Left hindlimb (tissue), 1 donor: Measurements from ENCODE around the gene UCMA.

Experiments used
- DNase-seq: peaks from one replicate; pipeline ENCODE4 v3.0.0-alpha.2; 2018

Gene UCMA

DNA sequence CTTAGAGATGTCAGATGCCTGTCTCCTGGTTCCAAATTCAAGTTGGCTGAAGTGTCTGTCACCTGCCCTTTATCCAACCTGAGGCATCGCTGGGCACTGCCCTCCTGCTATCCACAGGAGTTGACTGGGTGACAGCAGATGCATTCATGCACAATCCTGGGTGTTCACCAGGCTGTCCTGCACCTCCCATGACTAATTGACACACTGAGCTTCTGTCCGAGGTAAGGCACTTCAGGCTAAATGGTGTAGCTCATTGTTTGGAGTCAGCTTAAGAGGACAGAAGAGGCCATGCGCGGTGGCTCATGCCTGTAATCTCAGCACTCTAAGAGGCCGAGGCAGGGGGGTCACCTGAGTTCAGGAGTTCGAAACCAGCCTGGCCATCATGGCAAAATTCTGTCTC, 2.4 kb downstream of the UCMA start:
- no peak for DNase-seq

DNA sequence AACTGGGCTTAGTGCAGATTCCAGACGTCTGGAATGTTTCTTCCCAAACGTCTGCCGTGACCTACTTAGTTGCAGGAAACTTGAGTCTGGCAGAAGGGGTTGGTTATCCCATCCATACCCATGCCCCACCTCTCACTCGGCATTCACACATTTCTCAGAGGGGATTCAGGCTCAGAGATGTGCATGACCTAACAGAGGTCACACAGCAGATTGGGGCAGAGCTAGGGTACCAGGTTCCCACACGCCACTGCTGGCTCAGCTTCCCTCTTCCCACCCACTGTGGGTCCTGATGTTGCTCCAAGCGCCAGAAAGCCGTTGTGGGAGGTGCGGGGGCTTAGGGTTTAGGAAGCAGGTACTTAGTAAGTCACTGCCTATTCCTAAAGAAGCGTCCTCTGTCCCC, 3.0 kb downstream of the UCMA start:
- DNase-seq = no peak

DNA sequence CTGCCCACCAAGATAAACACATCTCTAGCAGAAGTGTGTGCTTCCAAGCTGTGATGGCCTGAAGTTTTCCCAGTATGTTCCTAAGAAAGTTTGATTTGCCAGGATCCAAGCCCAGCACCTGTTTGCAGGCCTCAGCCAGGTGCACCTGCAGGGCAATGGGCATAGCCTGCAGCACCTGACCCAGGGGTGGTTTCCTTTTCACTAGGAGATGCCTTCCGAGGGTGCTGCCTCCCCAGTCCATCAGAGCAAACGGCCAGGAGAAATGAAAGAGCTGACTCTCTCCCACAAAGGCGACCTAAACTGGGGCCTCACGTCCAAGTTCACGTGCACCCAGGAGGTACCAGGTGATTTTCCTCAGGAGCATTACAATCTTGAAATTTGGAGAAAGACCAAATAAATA, 7.1 kb downstream of the UCMA start:
- no peak for DNase-seq

DNA sequence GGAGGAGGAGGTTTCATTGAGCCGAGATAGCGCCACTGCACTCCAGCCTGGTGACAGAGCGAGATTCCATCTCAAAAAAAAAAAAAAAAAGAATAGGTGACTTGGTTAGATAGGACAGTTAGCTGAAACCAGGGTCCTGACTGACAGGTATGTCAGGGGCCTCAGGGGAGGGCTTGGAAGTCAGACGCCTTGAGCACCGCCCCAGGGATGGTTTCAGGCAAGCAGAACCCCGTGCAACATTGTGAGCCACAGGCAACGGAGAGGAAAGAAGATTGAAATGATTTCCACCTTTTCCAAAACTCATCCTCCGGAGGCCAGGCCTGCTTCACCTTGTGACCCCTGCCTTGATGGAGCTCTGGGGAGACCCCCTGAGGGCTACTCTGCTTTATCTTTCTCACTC, 8.6 kb downstream of the UCMA start:
- no peak for DNase-seq

DNA sequence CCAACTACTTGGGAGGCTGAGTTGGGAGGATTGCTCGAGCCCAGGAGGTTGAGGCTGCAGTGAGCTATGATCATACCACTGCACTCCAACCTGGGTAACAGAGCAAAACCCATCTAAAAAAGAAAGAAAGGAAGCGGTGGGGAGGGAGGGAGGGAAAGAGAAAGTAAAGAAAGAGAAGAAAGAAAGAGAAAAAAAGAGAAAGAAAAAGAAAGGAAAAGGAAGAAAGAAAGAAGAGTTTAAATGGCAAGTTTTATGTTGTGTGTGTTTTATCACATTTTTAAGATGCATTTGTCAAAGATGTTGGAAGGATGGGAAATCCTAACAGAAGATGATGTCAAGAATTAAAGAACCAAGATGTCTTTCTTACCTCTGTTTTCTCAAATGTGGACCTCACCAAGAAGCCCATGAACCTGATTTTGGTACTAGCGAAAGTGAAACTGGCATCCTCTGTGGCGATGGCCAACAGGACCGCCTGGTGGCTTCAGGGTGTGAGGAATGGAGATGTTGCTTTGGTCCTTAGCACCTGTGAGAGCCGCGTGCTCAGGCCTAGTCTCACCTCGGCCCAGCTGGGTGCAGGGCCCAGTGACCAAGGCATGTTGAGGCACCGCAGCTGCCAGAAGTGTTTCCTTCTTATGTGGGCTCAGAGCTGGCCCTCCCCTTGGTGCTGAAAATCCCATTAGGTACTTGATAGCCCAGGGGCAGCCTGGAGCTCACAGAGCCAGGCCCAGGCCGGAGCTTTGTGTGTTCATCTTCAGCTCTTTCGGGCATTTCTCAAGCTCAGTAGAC, 9.8 kb downstream of the UCMA start:
- no peak for DNase-seq

DNA sequence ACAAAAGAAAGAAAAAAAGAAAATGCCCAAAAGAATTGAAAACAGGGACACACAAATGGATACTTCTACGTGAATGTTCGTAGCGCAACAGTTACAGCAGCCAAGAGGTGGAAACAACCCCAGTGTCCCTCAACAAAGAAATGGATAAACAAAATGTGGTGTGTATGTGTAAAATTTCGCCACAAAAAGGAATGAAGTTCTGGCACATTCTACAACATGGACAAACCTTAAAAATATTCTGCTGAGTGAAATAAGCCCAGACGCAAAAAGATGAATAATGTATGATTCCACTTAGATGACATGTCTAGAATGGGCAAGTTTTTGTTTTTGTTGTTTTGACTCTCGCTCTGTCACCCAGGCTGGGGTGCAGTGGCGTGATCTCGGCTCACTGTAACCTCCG, 10.9 kb downstream of the UCMA start:
- DNase-seq = no peak

DNA sequence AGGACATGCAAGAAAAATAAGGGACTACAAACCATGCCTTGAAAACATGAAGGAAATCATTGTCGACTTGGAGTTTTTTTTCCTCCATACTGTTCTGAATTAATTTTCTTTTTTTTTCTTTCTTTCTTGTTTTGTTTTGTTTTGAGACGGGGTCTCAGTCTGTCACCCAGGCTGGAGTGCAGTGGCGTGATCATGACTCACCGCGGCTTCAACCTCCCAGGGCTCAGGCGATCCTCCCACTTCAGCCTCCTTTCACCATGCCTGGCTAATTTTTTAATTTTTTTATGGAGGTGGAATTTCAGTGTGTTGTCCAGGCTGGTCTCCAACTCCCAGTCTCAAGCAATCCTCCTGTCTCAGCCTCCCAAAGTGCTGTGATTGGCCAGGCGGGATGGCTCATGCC, 11.6 kb downstream of the UCMA start:
- DNase-seq = no peak

DNA sequence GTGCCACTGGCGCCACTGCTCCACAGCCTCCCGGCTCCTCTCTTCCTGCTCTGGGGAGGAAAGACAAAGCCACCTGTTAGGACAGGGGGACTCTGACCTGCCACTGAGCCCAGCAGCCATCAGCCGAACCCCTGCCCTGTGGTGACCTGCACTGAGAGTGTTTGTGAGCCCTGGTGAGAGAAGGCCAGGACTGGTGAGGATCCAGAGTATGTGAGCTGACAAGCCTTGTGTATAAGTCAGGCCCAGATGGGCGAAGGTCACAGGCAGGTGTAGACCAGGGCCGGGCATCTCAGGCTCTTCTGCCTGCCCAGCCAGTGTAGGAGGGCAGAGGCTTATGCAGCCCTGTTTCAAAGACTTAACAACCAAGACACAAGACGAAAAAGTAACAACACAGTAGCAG, 12.0 kb downstream of the UCMA start:
- DNase-seq = no peak

DNA sequence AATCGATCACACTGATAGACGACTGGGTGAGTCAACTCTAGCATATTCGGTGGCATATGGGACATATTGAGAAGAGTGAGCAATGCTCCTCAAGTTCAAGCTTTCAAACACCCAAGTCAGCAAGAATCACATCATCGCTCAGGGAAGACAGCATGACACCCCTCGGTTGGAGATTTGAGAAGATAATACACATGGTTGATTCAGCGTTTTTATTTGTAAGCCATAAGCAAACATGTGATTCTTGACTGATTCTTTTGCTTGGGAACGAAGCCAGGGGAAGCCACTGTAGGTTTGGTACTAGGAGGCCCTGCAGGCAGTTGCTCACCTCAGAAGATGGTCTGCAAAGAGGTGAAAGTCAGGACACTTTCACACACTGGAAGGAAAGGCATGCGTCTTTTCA, 12.6 kb downstream of the UCMA start:
- DNase-seq = no peak

DNA sequence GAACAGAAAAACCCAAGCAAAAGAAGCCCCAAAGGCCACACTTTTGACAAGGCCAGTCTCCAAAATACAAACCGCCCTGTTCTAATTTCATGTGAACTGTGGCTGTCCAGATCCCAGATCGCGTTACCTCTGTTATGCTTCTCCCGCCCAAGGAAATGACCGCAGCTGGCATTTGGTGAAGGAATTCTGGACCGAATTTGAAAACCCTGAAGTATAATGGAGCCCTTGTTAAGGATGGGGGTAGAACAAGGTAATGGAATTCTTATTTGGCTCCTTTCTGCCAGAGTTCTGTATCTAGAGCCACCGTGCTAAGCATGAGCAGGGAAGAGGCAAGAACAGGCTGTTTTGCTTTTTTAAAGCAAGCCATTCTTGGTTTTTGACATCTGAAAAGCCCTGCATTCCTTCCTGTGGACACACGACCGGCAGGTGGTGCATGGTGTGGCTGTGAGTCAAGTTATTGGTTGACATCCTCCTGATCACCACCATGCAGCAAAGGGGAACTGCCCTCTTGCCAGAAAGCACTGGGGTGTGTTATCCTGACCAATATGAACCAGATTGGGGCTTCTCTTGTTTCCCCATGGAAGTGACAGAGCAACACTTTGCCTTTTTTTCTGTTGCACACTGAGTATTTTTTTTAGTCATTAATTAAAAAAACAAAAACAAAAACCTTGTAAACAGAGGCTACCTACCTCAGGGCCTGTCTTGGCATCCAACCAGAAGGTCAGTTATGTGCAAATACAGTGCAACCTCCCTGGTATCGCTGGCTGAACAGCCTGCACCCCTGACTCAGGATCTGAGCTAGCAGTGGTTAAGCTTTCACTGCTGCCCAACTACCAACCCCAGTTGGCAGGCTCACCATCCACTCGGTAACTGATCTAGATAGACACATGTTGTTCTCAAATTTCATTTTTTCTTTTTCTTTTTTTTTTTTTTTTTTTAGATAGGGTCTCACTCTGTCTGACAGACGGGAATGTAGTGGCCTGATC, 14.2 kb downstream of the UCMA start:
- peak; percentile 34 for DNase-seq

DNA sequence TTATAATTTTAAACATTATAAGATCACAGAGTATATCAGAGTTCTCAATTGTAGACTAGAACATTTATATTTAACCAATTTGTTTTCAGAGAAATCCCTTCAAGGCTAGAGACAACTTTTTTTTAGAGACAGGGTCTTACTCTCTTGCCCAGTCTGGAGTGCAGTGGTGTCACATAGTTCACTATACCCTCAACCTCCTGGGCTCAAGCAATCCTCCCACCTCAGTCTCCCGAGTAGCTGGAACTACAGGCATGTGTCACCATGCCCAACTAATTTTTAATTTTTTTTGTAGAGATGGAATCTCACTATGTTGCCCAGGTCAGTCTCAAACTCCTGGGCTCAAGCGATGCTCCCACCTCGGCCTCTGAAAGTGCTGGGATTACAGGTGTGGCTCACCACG, 15.3 kb downstream of the UCMA start:
- DNase-seq = no peak

DNA sequence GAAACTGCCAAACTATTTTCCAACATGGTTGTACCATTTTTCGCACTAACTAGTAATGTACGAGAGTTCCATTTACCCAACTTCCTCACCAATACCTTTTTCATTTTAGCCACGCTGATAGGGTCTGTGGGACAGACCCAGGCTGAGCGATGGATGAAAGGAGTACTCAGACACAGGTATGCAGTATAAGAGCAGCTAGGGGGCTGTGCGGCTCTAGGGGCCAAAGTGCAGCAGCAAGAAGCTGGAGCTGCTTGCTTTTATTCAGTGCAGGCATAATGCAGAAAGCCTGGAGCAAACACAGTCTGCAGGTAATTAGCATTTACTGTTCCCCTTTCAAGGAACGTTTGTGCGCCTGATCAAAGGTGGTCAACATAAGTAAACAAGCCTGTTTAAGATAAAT, 21.0 kb downstream of the UCMA start:
- no peak for DNase-seq

DNA sequence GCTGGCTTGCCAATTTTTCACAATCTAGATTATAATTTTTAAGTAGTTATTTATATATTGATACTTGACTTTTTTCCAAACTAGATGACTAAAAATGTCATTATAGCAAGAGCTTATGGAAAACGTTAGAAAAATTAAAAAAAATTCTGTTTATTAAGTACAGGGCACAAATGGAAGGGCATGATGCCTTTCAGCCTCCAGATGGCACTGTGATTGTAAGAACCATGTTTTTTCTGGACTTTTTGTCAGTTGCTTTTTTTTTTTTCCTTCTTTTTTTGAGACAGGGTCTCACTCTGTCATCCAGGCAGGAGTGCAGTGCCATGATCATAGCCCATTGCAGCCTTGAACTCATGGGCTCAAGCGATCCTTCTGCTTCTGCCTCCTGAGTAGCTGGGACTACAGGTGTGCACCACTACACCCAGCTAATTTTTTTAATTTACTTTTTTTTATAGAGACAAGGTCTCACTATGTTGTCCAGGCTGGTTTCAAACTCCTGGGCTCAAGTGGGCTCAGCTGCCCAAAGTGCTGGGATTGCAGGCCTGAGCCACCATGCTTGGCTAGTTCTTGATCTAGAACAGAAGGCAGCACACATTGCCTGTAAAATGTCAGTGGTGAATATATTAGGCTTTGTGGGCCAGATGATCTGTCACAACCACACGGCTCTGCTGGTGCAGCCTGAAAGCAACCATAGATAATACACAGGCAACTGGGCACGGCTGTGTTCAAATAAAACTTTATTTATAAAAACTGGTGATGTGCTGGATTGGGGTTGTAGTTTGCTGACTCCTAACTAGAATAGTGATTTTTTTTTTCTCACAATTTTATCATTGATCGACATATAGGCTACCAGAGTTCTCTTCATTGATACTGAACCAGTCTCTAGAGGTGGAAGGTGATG, 27.4 kb downstream of the UCMA start:
- no peak for DNase-seq

DNA sequence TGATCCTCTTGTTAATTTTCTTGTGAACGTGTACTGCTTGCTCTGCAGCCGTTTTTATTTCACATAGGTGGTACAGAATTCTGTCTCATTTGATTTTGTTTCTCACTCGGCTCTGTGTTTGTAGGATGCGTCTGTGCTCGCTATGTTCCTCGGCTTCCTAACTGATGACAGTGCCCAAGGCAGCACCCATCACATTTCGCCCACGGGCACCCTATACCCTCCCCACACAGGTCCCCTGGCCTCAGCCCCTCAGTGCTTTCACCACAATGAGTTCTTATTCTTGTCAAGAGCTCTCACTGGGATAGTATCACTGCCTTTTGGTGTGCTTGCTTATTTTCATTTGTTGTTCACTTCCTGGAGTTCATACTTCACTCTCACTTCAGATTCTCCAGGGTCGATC, 28.1 kb downstream of the UCMA start:
- no peak for DNase-seq

DNA sequence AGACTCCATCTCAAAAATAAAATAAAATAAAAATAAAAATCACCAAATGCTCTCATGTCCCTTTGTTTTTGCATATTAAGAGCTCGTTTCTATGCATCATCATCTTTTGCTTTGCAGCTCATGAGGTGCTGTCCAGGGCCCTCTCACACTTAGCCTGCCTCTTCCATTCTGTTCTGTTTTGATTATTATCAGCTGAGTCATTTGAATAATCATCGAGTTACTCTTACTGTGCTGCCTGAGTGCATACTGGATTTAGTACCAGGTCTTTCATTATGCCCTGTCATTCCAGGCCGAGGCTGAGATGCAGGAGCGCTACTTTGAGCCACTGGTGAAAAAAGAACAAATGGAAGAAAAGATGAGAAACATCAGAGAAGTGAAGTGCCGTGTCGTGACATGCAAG, 33.0 kb downstream of the UCMA start:
- DNase-seq = no peak

DNA sequence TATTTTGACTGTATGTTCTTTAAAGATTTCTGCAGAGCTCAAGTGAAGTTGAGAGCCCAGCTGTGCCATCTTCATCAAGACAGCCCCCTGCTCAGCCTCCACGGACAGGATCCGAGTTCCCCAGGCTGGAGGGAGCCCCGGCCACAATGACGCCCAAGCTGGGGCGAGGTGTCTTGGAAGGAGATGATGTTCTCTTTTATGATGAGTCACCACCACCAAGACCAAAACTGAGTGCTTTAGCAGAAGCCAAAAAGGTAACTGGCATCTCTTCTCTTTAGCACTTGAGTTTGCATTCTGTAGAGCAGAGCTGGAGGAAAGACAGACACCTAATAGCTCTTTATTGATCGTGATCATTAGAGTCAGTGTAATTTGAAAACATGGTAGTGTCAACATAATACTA, 39.2 kb downstream of the UCMA start:
- DNase-seq = no peak

DNA sequence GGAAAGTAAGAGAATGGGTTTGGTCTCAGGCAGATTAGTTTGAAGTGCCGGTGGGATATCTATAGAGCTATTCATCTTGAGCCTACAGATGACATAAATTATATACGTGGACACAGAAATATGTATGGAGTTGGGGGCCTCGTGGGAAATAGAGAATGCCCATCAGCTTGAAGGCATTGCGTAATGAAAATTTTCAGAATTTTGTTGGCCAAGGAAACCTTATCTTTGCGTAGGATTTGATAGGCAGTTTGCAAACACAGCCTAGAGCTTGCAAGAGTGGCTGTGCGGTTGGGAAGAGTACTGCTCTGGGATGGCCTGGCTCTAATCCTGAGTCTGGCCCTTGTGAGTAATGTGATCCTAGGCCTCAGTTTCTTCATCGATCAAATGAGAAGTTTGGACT, 40.5 kb downstream of the UCMA start:
- DNase-seq = no peak

DNA sequence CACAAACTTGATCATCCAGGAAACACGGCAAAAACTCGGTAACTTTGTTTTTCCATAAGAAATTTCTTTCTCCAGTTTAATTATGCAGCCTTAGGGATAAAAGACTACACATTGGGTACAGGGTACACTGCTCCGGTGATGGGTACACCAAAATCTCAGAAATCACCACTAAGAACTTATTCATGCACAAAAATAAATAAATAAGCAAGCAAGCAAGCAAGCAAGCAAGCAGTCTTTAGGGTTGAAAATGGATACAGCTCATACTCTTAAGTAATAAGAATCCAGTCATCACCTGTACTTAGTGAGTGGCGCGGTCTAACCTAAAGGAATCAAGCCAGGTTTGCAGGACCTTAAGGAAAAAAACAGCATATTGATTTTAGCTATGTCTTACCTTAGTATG, 42.8 kb downstream of the UCMA start:
- no peak for DNase-seq

DNA sequence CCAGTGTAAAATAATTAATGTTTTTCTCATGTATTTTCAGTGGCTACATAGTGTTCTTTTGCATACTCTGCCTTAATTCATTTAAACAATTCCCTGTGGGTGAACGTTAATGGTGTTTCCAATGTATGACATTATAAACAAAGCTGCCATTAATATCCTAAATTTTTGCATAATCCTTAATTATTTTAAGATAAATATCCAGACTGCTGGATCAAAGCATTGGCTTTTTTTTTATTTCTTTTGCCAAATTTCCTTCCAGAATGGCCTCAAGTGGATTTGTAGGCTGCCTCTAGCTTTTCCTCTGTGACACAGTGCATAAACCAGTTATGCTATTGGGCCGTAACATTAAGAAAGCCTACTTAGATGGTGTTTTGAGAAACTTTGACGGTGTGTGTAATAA, 43.4 kb downstream of the UCMA start:
- DNase-seq = no peak

DNA sequence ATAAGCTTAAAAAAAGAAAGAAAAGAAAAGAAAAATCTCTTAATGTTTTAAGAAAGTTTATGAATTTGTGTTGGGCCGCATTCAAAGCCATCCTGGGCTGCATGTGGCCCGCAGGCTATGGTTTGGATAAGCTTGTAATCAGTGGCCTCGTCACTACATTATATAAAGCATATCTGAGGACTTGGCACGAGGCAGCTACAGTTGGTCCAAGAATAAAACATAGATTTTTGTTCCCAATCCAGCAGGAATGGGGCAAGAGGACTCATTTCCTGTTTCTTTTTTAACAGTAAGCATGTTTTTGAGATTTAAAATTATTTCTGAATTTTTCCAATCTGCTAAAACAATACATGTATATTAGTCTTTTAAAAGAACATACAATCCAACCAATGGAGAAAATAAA, 44.2 kb downstream of the UCMA start:
- no peak for DNase-seq

DNA sequence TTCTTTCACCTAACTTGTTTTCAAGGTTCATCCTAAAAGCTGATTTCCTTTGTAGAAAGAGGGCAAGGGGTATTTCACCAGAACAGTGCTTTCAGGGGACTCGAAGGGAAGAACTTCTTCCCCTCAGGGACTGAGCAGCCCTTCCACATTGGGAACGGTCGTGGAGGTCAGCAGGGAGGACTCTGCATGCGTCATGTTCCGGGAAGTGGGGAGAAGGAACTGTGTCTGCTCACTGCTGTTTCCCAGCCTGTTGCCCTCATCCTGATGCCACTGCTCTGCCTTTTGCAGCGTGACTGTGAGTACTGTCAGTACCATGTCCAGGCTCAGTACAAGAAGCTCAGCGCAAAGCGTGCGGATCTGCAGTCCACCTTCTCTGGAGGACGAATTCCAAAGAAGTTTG, 45.6 kb downstream of the UCMA start:
- no peak for DNase-seq

DNA sequence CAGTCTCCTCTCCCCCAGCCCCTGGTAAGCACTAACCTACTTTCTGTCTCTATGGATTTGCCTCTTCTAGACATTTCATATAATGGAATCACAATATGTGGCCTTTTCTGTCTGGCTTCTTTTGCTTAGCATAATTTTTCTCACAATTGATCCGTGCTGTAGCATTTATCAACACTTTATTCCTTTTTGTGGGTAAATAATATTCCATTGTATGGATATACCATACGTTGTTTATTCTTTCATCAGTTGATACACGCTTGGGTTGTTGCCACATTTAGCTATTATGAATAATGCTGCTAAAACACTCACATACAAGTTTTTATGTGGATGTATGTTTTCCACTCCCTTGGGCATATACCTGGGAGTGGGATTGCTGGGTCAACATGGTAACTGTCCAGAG, 47.0 kb downstream of the UCMA start:
- no peak for DNase-seq
